ENCODE results near the gene GOLIM4.

GRCh38 chr3:168117059-168117458, 21.3 kb upstream of the GOLIM4 start:
- TF ChIP-seq CTCF (IDR thresholded peaks at IDR 0.05) (no peak), POLR2A (IDR thresholded peaks at IDR 0.05) (no peak)

All from body of pancreas (tissue), 4 donors.